ENCODE data around the gene TRIM7.

DNA sequence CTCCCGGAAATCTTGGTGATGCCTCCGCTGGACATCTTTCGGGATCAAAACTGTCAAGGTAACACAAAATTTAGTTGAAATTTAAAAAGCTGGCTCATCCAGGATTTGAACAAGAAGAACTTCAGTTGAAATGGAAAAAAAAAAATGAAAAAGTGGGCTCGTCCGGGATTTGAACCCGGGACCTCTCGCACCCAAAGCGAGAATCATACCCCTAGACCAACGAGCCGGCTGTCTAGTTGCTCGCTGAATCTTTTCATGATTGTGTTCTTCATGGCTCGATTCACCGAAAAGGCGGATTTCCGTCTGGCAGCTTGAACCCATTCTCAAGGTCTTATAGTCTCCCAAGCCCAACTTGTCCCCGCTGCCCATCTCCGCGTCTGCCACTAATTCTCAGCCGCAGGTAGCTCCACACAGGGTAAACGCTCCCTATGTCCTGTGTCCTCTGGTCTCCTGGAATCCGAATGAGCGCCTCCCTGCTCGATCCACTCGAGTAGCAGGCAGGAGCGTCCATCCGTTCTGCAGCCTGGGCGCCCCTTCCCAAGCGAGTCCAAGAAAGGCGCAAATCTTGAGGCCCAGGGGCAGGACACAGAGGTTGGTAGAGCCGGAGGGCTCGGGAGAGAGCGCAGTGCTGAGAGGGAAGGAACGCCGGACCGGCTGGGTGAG lies 16.2 kb downstream of the TRIM7 start:
- TF ChIP-seq, protein P1, sequence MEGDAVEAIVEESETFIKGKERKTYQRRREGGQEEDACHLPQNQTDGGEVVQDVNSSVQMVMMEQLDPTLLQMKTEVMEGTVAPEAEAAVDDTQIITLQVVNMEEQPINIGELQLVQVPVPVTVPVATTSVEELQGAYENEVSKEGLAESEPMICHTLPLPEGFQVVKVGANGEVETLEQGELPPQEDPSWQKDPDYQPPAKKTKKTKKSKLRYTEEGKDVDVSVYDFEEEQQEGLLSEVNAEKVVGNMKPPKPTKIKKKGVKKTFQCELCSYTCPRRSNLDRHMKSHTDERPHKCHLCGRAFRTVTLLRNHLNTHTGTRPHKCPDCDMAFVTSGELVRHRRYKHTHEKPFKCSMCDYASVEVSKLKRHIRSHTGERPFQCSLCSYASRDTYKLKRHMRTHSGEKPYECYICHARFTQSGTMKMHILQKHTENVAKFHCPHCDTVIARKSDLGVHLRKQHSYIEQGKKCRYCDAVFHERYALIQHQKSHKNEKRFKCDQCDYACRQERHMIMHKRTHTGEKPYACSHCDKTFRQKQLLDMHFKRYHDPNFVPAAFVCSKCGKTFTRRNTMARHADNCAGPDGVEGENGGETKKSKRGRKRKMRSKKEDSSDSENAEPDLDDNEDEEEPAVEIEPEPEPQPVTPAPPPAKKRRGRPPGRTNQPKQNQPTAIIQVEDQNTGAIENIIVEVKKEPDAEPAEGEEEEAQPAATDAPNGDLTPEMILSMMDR (IDR thresholded peaks at IDR 0.05), result no peak
- no peak for TF ChIP-seq POLR2A (IDR thresholded peaks at IDR 0.05)

Measured in esophagus squamous epithelium (tissue), 4 donors.